ENCODE results near the gene MLLT6. TPM values are rescaled to one million over a fixed set of nuclear protein-coding genes. Genes with fewer than 3 reads are reported as not detected.
A peak's percentile ranks its signal among the peaks of the same experiment; 100 is the strongest.

MLLT6 gene
- total and polyA plus RNA-seq, 10 of the 15 experiments (the other 5 are each of a cell fraction or from before 2014, with no cell fraction given), result 4.8 to 105 (median 36.3) TPM

- TF ChIP-seq SPI1 (IDR thresholded peaks at IDR 0.05; ENCODE audit: borderline replicate concordance, insufficient read depth, low read depth, low read length), result no peak
- 0 out of 2 replicates have a peak, but pooled peaks have one; percentile 9 for TF ChIP-seq CBX5 (IDR thresholded peaks at IDR 0.05; ENCODE audit: low read depth)
- TF ChIP-seq SREBF2 (IDR thresholded peaks at IDR 0.05; ENCODE audit: low read length), result peak; percentile 97
- no peak for TF ChIP-seq ZBTB33 (IDR thresholded peaks at IDR 0.05)
- TF ChIP-seq TCF12 (IDR thresholded peaks at IDR 0.05; ENCODE audit: low read depth, low read length), result 0 out of 2 replicates have a peak, but pooled peaks have one; percentile 10
- TF ChIP-seq, protein P1, sequence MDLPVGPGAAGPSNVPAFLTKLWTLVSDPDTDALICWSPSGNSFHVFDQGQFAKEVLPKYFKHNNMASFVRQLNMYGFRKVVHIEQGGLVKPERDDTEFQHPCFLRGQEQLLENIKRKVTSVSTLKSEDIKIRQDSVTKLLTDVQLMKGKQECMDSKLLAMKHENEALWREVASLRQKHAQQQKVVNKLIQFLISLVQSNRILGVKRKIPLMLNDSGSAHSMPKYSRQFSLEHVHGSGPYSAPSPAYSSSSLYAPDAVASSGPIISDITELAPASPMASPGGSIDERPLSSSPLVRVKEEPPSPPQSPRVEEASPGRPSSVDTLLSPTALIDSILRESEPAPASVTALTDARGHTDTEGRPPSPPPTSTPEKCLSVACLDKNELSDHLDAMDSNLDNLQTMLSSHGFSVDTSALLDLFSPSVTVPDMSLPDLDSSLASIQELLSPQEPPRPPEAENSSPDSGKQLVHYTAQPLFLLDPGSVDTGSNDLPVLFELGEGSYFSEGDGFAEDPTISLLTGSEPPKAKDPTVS (IDR thresholded peaks at IDR 0.05; ENCODE audit: low read depth, low read length), result 0 out of 2 replicates have a peak, but pooled peaks have one; percentile 23
- peak; percentile 76 for TF ChIP-seq MTA3 (IDR thresholded peaks at IDR 0.05; ENCODE audit: borderline replicate concordance, low read length)
- TF ChIP-seq, protein P2, sequence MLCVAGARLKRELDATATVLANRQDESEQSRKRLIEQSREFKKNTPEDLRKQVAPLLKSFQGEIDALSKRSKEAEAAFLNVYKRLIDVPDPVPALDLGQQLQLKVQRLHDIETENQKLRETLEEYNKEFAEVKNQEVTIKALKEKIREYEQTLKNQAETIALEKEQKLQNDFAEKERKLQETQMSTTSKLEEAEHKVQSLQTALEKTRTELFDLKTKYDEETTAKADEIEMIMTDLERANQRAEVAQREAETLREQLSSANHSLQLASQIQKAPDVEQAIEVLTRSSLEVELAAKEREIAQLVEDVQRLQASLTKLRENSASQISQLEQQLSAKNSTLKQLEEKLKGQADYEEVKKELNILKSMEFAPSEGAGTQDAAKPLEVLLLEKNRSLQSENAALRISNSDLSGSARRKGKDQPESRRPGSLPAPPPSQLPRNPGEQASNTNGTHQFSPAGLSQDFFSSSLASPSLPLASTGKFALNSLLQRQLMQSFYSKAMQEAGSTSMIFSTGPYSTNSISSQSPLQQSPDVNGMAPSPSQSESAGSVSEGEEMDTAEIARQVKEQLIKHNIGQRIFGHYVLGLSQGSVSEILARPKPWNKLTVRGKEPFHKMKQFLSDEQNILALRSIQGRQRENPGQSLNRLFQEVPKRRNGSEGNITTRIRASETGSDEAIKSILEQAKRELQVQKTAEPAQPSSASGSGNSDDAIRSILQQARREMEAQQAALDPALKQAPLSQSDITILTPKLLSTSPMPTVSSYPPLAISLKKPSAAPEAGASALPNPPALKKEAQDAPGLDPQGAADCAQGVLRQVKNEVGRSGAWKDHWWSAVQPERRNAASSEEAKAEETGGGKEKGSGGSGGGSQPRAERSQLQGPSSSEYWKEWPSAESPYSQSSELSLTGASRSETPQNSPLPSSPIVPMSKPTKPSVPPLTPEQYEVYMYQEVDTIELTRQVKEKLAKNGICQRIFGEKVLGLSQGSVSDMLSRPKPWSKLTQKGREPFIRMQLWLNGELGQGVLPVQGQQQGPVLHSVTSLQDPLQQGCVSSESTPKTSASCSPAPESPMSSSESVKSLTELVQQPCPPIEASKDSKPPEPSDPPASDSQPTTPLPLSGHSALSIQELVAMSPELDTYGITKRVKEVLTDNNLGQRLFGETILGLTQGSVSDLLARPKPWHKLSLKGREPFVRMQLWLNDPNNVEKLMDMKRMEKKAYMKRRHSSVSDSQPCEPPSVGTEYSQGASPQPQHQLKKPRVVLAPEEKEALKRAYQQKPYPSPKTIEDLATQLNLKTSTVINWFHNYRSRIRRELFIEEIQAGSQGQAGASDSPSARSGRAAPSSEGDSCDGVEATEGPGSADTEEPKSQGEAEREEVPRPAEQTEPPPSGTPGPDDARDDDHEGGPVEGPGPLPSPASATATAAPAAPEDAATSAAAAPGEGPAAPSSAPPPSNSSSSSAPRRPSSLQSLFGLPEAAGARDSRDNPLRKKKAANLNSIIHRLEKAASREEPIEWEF (IDR thresholded peaks at IDR 0.05; ENCODE audit: insufficient replicate concordance, low read depth, low read length), result no peak
- peak; percentile 6 for TF ChIP-seq MYC (IDR thresholded peaks at IDR 0.05; ENCODE audit: insufficient read depth, insufficient read length, insufficient replicate concordance, low read length, severe bottlenecking)
- TF ChIP-seq BCL11A (IDR thresholded peaks at IDR 0.05; ENCODE audit: low read depth, low read length), result 0 out of 2 replicates have a peak, but pooled peaks have one; percentile 31
- peak; percentile 27; the same call in 1 of the 2 replicates for TF ChIP-seq HCFC1 (IDR thresholded peaks at IDR 0.05; ENCODE audit: low read length)
- peak; percentile 99 for TF ChIP-seq TARDBP (IDR thresholded peaks at IDR 0.05; ENCODE audit: borderline replicate concordance)
- TF ChIP-seq ZNF24 (IDR thresholded peaks at IDR 0.05), result peak; percentile 98
- TF ChIP-seq MTA2 (IDR thresholded peaks at IDR 0.05; ENCODE audit: low read depth), result peak; percentile 71; the same call in 1 of the 2 replicates
- TF ChIP-seq TBL1XR1 (IDR thresholded peaks at IDR 0.05; ENCODE audit: low read depth, low read length), result peak; percentile 85; the same call in 1 of the 2 replicates
- TF ChIP-seq BCL3 (IDR thresholded peaks at IDR 0.05; ENCODE audit: borderline replicate concordance, insufficient read depth, low read depth, low read length, poor library complexity, severe bottlenecking), result no peak
- no peak for TF ChIP-seq WRNIP1 (IDR thresholded peaks at IDR 0.05; ENCODE audit: borderline replicate concordance, low read depth, low read length)
- TF ChIP-seq STAT3 (IDR thresholded peaks at IDR 0.05; ENCODE audit: low read depth, low read length), result no peak
- peak; percentile 52 for TF ChIP-seq RELA (IDR thresholded peaks at IDR 0.05; ENCODE audit: borderline replicate concordance, partially characterized antibody)
These were observed 46.8 kb downstream of the MLLT6 start (continued) for GRCh38 chr17:38751808-38752307.
